Measurements from ENCODE around the gene ASPDH. TPM values are rescaled to one million over a fixed set of nuclear protein-coding genes. Genes with fewer than 3 reads are reported as not detected.

The ASPDH gene
- total RNA-seq, 4 donors from 2014 or later, result not detected

DNA sequence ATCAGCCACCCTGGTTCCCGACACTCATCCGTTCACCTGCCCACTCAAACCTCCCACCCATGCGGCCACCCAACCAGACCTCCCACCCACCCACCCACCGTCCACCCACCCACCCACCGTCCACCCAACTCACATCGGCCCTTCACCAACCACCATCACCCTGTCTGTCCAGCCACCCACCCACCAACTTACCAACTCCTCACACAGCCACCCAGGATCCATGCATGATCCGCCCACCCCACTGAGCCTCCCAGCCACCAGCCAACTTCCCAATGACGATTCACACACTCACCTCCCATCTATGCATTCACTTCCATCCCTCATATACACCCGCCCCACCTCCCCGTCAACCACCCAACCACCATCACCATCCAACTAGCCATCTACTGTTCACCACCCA, 7.0 kb downstream of the ASPDH start:
- in situ Hi-C loops (cut with MboI; ENCODE audit: low pct_ligation_motif_present in 1 of 4, low pct_unique_long_range_greater_than_20kb in 1 of 4, low sequenced_read_pairs in 3 of 4) (no loop called here), intact Hi-C loops (cut with DNase I; ENCODE audit: low total_unique reads) (no loop called here)
- H3K4me3 ChIP-seq, result no peak overlapping the region
- H3K36me3 ChIP-seq, result no peaks in the 10 kb centered on the region
- H3K9me3 ChIP-seq, result no peaks in the 10 kb centered on the region
- no peak overlapping the region for H3K27ac ChIP-seq
- TF ChIP-seq POLR2A (IDR thresholded peaks at IDR 0.05) (no peak), EP300 (IDR thresholded peaks at IDR 0.05; ENCODE audit: low read depth) (no peak), POLR2AphosphoS5 (IDR thresholded peaks at IDR 0.05) (no peak)
- TF ChIP-seq, protein P1, sequence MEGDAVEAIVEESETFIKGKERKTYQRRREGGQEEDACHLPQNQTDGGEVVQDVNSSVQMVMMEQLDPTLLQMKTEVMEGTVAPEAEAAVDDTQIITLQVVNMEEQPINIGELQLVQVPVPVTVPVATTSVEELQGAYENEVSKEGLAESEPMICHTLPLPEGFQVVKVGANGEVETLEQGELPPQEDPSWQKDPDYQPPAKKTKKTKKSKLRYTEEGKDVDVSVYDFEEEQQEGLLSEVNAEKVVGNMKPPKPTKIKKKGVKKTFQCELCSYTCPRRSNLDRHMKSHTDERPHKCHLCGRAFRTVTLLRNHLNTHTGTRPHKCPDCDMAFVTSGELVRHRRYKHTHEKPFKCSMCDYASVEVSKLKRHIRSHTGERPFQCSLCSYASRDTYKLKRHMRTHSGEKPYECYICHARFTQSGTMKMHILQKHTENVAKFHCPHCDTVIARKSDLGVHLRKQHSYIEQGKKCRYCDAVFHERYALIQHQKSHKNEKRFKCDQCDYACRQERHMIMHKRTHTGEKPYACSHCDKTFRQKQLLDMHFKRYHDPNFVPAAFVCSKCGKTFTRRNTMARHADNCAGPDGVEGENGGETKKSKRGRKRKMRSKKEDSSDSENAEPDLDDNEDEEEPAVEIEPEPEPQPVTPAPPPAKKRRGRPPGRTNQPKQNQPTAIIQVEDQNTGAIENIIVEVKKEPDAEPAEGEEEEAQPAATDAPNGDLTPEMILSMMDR (IDR thresholded peaks at IDR 0.05), result no peak
- no peak for DNase-seq
- H3K27me3 ChIP-seq, result no peaks in the 10 kb centered on the region
- peaks cover 7 to 11% (median 9%) of the 10 kb centered on the region in 4 donors for H3K4me1 ChIP-seq
- 96% methylated on average over 10 of the region's 10 CpGs; no CpG with 5 or more reads in 1 of the 2 donors for WGBS, 2 donors (ENCODE audit: low coverage in 1 of 2)

DNA sequence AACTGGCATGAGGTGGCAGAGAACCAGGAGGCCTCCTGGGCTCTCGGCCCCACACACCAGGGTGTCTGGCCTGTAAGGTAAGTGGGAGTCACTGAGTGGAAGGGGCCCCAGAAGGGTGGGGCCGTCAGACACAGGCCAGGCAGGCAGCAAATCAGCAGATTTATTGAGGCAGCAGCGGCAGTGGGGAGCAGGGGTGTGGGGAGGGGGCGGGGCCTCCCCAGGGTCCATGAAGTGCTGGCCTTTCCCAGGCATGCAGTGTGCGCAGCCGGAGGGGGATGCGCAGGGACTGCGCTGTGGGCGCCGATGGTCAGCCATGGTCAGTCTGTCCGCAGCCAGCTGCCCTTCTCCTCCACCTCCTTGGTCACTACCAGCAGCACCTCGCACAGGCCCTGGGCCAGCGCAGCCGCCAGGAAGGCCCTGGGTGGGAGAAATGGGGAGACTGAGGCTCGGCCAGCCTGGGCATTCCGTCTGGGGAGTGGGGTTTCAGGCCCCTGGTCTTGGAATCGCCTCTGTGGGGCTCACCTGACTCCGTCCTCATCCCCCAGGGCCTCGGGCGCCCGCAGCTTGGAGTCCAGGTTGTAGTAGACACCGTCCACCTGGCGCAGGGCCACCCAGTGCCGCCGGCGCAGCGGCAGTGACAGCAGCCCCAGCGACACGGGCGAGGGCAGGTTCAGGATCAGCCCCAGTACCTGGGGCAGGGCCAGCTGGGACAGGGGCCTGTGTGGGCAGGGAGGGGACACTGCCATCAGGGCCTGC, 7.7 kb downstream of the ASPDH start:
- Histone ChIP-seq H3K4me1 (peaks cover 7 to 15% (median 12%) of the 10 kb centered on the region in 4 donors), H3K27me3 (no peaks in the 10 kb centered on the region), H3K36me3 (no peaks in the 10 kb centered on the region), H3K4me3 (no peak overlapping the region), H3K27ac (no peak overlapping the region), H3K9me3 (no peaks in the 10 kb centered on the region)
- DNase-seq, result no peak
- TF ChIP-seq POLR2A (IDR thresholded peaks at IDR 0.05) (no peak), POLR2AphosphoS5 (IDR thresholded peaks at IDR 0.05) (no peak), EP300 (IDR thresholded peaks at IDR 0.05; ENCODE audit: low read depth) (no peak)
- TF ChIP-seq, protein P1 (IDR thresholded peaks at IDR 0.05), result no peak
- WGBS, 2 donors (ENCODE audit: low coverage in 1 of 2), result 90% methylated on average over 29 of the region's 30 CpGs; no CpG with 5 or more reads in 1 of the 2 donors
- intact Hi-C loops (cut with DNase I; ENCODE audit: low total_unique reads) (no loop called here), in situ Hi-C loops (cut with MboI; ENCODE audit: low pct_ligation_motif_present in 1 of 4, low pct_unique_long_range_greater_than_20kb in 1 of 4, low sequenced_read_pairs in 3 of 4) (no loop called here)

DNA sequence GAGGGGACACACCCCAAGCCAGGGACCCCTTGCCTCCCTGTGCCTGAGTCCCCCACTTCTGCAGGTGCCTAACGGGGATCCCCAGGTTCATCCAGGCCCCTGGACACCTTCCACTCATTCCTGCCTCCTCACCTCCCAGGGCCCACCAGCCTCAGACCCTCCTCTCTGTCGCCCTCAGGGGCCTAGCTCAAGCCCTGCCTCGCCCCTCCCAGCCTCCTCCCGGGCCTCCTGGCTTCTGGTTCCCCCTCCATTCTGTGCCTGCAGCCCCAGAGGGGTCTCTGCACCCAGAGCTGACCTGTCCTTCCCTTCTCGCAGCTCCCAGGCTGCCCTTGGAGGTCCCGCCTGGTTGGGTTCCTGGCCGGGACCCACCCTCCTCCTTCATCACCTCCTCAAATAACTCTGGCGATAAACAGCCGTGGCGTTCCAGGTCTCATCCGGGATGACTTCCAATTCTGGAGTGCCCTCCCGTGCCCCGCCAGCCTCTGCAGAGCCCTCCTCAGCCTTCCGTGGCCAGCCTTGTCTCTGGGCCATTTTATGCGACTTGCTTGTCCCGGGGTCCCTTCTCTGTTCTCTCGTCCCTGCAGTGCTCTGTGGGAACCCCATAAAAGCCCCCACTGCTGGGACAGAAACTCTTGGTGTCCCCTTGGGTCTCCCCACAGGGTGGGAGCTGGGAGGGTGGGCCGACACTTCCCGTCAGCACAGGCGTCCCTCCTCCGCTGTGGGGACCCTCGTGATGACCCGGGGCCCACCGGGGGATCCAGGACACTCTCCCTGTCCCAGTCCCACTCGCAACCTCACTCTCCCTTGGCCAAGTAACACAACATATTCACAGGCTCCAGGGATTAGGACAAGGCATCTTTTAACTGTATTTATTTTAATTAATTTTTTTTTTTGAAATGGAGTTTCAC, 11.9 kb downstream of the ASPDH start:
- Histone ChIP-seq H3K9me3 (no peaks in the 10 kb centered on the region), H3K36me3 (no peaks in the 10 kb centered on the region), H3K4me1 (peaks cover 0 to 7% (median 6%) of the 10 kb centered on the region in 4 donors), H3K4me3 (no peak overlapping the region), H3K27ac (no peak overlapping the region), H3K27me3 (no peaks in the 10 kb centered on the region)
- 71 to 90% methylated on average over 2 to 25 of the region's 25 CpGs for WGBS, 2 donors (ENCODE audit: low coverage in 1 of 2)
- intact Hi-C loops (cut with DNase I; ENCODE audit: low total_unique reads) (loop anchor here (5.0 kb wide), 1 partner anchor 620 kb away; no protein-coding TSS in a partner anchor), in situ Hi-C loops (cut with MboI; ENCODE audit: low pct_ligation_motif_present in 1 of 4, low pct_unique_long_range_greater_than_20kb in 1 of 4, low sequenced_read_pairs in 3 of 4) (no loop called here)
- no peak for DNase-seq
- no peak for TF ChIP-seq POLR2A (IDR thresholded peaks at IDR 0.05)
- TF ChIP-seq, protein P1 (IDR thresholded peaks at IDR 0.05), result no peak

DNA sequence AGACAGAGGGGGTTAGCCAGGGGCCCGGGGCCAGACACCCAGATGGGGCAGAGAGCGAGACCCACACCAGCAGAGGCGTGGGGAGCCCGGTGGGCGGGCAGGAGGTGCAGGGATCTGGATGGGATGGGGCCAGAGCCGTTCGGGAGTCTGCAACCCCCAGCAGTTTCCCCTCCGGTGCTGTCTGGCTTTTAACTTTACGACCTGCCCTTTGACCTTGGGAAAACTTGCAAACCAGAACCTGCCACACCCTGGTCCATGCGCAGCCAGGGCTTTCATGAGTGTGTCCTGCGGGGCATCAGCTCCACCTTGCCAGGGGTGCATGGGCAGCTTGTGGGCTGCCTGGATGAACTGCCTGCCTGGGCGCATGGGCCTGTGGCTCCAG, 12.5 kb downstream of the ASPDH start:
- TF ChIP-seq POLR2A (IDR thresholded peaks at IDR 0.05), result no peak
- no peak for TF ChIP-seq POLR2AphosphoS5 (IDR thresholded peaks at IDR 0.05)
- no peak for TF ChIP-seq EP300 (IDR thresholded peaks at IDR 0.05; ENCODE audit: low read depth)
- TF ChIP-seq, protein P1 (IDR thresholded peaks at IDR 0.05), result no peak
- intact Hi-C loops (cut with DNase I; ENCODE audit: low total_unique reads) (loop anchor here (5.0 kb wide), 1 partner anchor 619 kb away; no protein-coding TSS in a partner anchor), in situ Hi-C loops (cut with MboI; ENCODE audit: low pct_ligation_motif_present in 1 of 4, low pct_unique_long_range_greater_than_20kb in 1 of 4, low sequenced_read_pairs in 3 of 4) (no loop called here)
- 48 to 80% methylated on average over 1 to 12 of the region's 12 CpGs for WGBS, 2 donors (ENCODE audit: low coverage in 1 of 2)
- Histone ChIP-seq H3K4me1 (peaks cover 0 to 7% (median 6%) of the 10 kb centered on the region in 4 donors), H3K27ac (no peak overlapping the region), H3K4me3 (no peak overlapping the region), H3K9me3 (no peaks in the 10 kb centered on the region), H3K36me3 (no peaks in the 10 kb centered on the region), H3K27me3 (no peaks in the 10 kb centered on the region)
- DNase-seq, result no peak

All from transverse colon (tissue), 4 donors.